ENCODE data around the gene NCKIPSD. TPM values are rescaled to one million over a fixed set of nuclear protein-coding genes. Genes with fewer than 3 reads are reported as not detected.
A peak's percentile ranks its signal among the peaks of the same experiment; 100 is the strongest.

NCKIPSD gene
- total RNA-seq, 1 donor = 17.7 TPM

- peaks cover 44% of the 10 kb centered on the region for H4K20me1 ChIP-seq (ENCODE audit: insufficient read depth, low read length)
- TF ChIP-seq CTCF (IDR thresholded peaks at IDR 0.05; ENCODE audit: extremely low read depth, low read depth, low read length) = no peak
Measured at GRCh38 chr3:48715174-48715800, 29.6 kb upstream of the NCKIPSD start.

DNA sequence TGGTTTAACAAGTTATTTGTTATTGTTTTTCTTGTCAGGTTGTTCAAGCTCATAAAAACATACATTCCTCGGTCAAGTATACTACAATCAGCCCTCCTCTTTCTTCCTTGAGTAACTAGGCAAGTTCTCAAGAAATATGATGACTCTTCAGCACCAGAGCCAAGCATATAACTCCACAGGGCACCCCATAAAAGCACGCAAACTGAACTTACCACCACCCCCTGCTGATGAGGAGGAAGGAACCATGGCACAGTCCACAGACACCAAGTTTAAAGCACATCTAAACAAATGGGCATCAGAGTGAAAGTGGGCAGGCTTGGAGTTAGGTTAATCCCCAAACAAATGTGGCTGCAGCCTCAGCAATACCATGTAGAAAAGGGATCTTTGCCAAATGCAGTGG, 26.0 kb upstream of the NCKIPSD start:
- peak; percentile 67 for DNase-seq (ENCODE audit: insufficient read length, low spot score, missing footprints)
- peaks cover 90% of the 10 kb centered on the region for H3K79me2 ChIP-seq (ENCODE audit: insufficient read depth, low read length)
- H3K36me3 ChIP-seq (ENCODE audit: insufficient read depth, low read length) = peaks cover 48% of the 10 kb centered on the region
- H3K4me3 ChIP-seq (ENCODE audit: insufficient read depth, low read length) = no peak overlapping the region
- TF ChIP-seq CTCF (IDR thresholded peaks at IDR 0.05; ENCODE audit: extremely low read depth, low read depth, low read length) = no peak
- H3K9me3 ChIP-seq (ENCODE audit: low read depth, low read length) = no peaks in the 10 kb centered on the region
- no peak overlapping the region for H2AFZ ChIP-seq (ENCODE audit: low read length)
- no peaks in the 10 kb centered on the region for H3K27me3 ChIP-seq (ENCODE audit: insufficient read depth, low read length)
- peaks cover 27% of the 10 kb centered on the region for H3K4me1 ChIP-seq (ENCODE audit: insufficient read depth, low read length)
- peaks cover 72% of the 10 kb centered on the region for H4K20me1 ChIP-seq (ENCODE audit: insufficient read depth, low read length)
- no peak overlapping the region for H3K4me2 ChIP-seq (ENCODE audit: insufficient read depth, low read length)
- H3K27ac ChIP-seq (ENCODE audit: low read depth, low read length) = no peak overlapping the region

More at GRCh38 chr3:48715174-48715800, 29.6 kb upstream of the NCKIPSD start:
- peaks cover 15% of the 10 kb centered on the region for H3K4me1 ChIP-seq (ENCODE audit: insufficient read depth, low read length)
- peaks cover 66% of the 10 kb centered on the region for H3K79me2 ChIP-seq (ENCODE audit: insufficient read depth, low read length)
- peak overlapping the region; percentile 95 for H3K27ac ChIP-seq (ENCODE audit: low read depth, low read length)
- H2AFZ ChIP-seq (ENCODE audit: low read length) = no peak overlapping the region
- DNase-seq (ENCODE audit: insufficient read length, low spot score, missing footprints) = peak; percentile 82
- H3K4me2 ChIP-seq (ENCODE audit: insufficient read depth, low read length) = peak overlapping the region; percentile 87
- H3K36me3 ChIP-seq (ENCODE audit: insufficient read depth, low read length) = peaks cover 31% of the 10 kb centered on the region
- no peaks in the 10 kb centered on the region for H3K9me3 ChIP-seq (ENCODE audit: low read depth, low read length)
- H3K4me3 ChIP-seq (ENCODE audit: insufficient read depth, low read length) = peak overlapping the region; percentile 99
- H3K27me3 ChIP-seq (ENCODE audit: insufficient read depth, low read length) = no peaks in the 10 kb centered on the region

GRCh38 chr3:48709051-48709461, 23.3 kb upstream of the NCKIPSD start:
- no peaks in the 10 kb centered on the region for H3K9me3 ChIP-seq (ENCODE audit: low read depth, low read length)
- peak overlapping the region; percentile 2 for H3K4me3 ChIP-seq (ENCODE audit: insufficient read depth, low read length)
- peaks cover 16% of the 10 kb centered on the region for H3K4me1 ChIP-seq (ENCODE audit: insufficient read depth, low read length)
- TF ChIP-seq CTCF (IDR thresholded peaks at IDR 0.05; ENCODE audit: extremely low read depth, low read depth, low read length) = no peak
- H2AFZ ChIP-seq (ENCODE audit: low read length) = no peak overlapping the region
- no peaks in the 10 kb centered on the region for H3K27me3 ChIP-seq (ENCODE audit: insufficient read depth, low read length)
- peaks cover 76% of the 10 kb centered on the region for H4K20me1 ChIP-seq (ENCODE audit: insufficient read depth, low read length)
- peaks cover 89% of the 10 kb centered on the region for H3K79me2 ChIP-seq (ENCODE audit: insufficient read depth, low read length)
- H3K27ac ChIP-seq (ENCODE audit: low read depth, low read length) = peak overlapping the region; percentile 65
- peaks cover 46% of the 10 kb centered on the region for H3K36me3 ChIP-seq (ENCODE audit: insufficient read depth, low read length)
- no peak for DNase-seq (ENCODE audit: insufficient read length, low spot score, missing footprints)
- peak overlapping the region; percentile 21 for H3K4me2 ChIP-seq (ENCODE audit: insufficient read depth, low read length)

- peaks cover 88% of the 10 kb centered on the region for H3K79me2 ChIP-seq (ENCODE audit: insufficient read depth, low read length)
- H3K27ac ChIP-seq (ENCODE audit: low read depth, low read length) = peak overlapping the region; percentile 65
- DNase-seq (ENCODE audit: insufficient read length, low spot score, missing footprints) = peak; percentile 77
- H3K4me1 ChIP-seq (ENCODE audit: insufficient read depth, low read length) = peaks cover 16% of the 10 kb centered on the region
- H4K20me1 ChIP-seq (ENCODE audit: insufficient read depth, low read length) = peaks cover 79% of the 10 kb centered on the region
- H3K4me3 ChIP-seq (ENCODE audit: insufficient read depth, low read length) = peak overlapping the region; percentile 2
- H2AFZ ChIP-seq (ENCODE audit: low read length) = no peak overlapping the region
- H3K4me2 ChIP-seq (ENCODE audit: insufficient read depth, low read length) = peak overlapping the region; percentile 21
- no peaks in the 10 kb centered on the region for H3K9me3 ChIP-seq (ENCODE audit: low read depth, low read length)
- H3K36me3 ChIP-seq (ENCODE audit: insufficient read depth, low read length) = peaks cover 45% of the 10 kb centered on the region
- no peak for TF ChIP-seq CTCF (IDR thresholded peaks at IDR 0.05; ENCODE audit: extremely low read depth, low read depth, low read length)
- no peaks in the 10 kb centered on the region for H3K27me3 ChIP-seq (ENCODE audit: insufficient read depth, low read length)
Measured at GRCh38 chr3:48708481-48708889, 22.8 kb upstream of the NCKIPSD start.

Measured in osteoblast (primary cell).